HPDE6-E6E7 (cell line): Measurements from ENCODE around the gene CCL11.
"Not testable (repeated sequence)": the region's sequence is repeated elsewhere in the genome, so short reads cannot be mapped to it uniquely, and the experiment has no call there.

Source experiments
- DNase-seq: peaks from one replicate; pipeline ENCODE4 v3.0.0; 2011; ENCODE audit warnings: missing footprints; ENCODE audit errors: extremely low spot score

CCL11 gene

GRCh38 chr17:34307110-34307509, 21.6 kb downstream of the CCL11 start:
- DNase-seq: no peak

- DNase-seq: no peak
Measured at GRCh38 chr17:34308371-34308770, 22.8 kb downstream of the CCL11 start.

GRCh38 chr17:34311291-34311690, 25.7 kb downstream of the CCL11 start:
- no peak for DNase-seq

- no peak for DNase-seq
Measured at GRCh38 chr17:34312080-34312479, 26.5 kb downstream of the CCL11 start.

GRCh38 chr17:34313164-34313563, 27.6 kb downstream of the CCL11 start:
- DNase-seq: no peak

- no peak for DNase-seq
Measured at GRCh38 chr17:34314279-34314678, 28.7 kb downstream of the CCL11 start.

GRCh38 chr17:34318474-34318873, 32.9 kb downstream of the CCL11 start:
- DNase-seq: no peak

- DNase-seq: no peak
Measured at GRCh38 chr17:34319039-34319483, 33.5 kb downstream of the CCL11 start, which contains the start of gene CCL8. TSS of gene CCL8 (plus strand) at chr17:34319435. CDS start at chr17:34319502, 67 bp downstream.

- no peak for DNase-seq
Measured at GRCh38 chr17:34321964-34322363, 36.4 kb downstream of the CCL11 start.

- not testable (repeated sequence) for DNase-seq
Measured at GRCh38 chr17:34327580-34327979, 42.0 kb downstream of the CCL11 start.

GRCh38 chr17:34337701-34338100, 52.2 kb downstream of the CCL11 start:
- no peak for DNase-seq
